Endothelial cell of umbilical vein (primary cell): ENCODE measurements around the gene JUND. TPM values are rescaled to one million over a fixed set of nuclear protein-coding genes. Genes with fewer than 3 reads are reported as not detected.

Source experiments
- BruUV-seq: library from RNA; stranded (reverse); fragments of 400-500 nt; replicated peaks from 2 replicates; lab custom pipeline; 2021; lab: Mats Ljungman, UMichigan
- CTCF ChIA-PET: fragments of 300-600, 350-600 bp; sonication (Branson Sonifier 250); formaldehyde crosslinking; loops from one replicate; lab custom pipeline; 2021; ENCODE audit warnings: antibody characterized with exemption, inconsistent platforms; lab: Charles Lee
- POLR2A ChIA-PET: fragments of 300-600, 350-600 bp; sonication (Branson Sonifier 250); formaldehyde crosslinking; loops from one replicate; lab custom pipeline; 2021; ENCODE audit warnings: antibody characterized with exemption, inconsistent platforms; lab: Charles Lee
- DNase-seq: peaks from one replicate; pipeline ENCODE4 v3.0.0-alpha.2; 2011; ENCODE audit warnings: low read depth, low spot score
- FAIRE-seq: peaks from 2 replicates; lab custom pipeline; 2011; peaks lifted over from hg19 to GRCh38; lab: Jason Lieb, UNC
- H2AFZ ChIP-seq: 2 replicates; pipeline ENCODE4 v1.6.0; 2012; ENCODE audit warnings: low read depth, low read length, control low read depth, inconsistent platforms
- H3K27ac ChIP-seq: 2 replicates; pipeline ENCODE4 v1.5.1; 2011; ENCODE audit warnings: low read depth, mild to moderate bottlenecking, control low read depth, low read length, moderate library complexity; ENCODE audit not compliant: insufficient read depth
- H3K27me3 ChIP-seq, 2 experiments: 2 replicates each; pipeline versions ENCODE4 v1.6.0 to v1.6.1; 2011; ENCODE audit warnings: low read length in 2 of 2, mixed read lengths in 1 of 2; ENCODE audit not compliant: control insufficient read depth in 2 of 2, insufficient read depth in 2 of 2
- H3K36me3 ChIP-seq, 2 experiments: 2 replicates in 1 of 2; 3 replicates in 1 of 2; pipeline ENCODE4 v1.5.1; 2011; ENCODE audit warnings: low read length in 2 of 2, mild to moderate bottlenecking in 1 of 2, moderate library complexity in 1 of 2; ENCODE audit not compliant: control insufficient read depth in 2 of 2, insufficient read depth in 2 of 2; ENCODE audit errors: extremely low read depth in 1 of 2
- H3K4me1 ChIP-seq: 3 replicates; pipeline ENCODE4 v1.5.1; 2011; ENCODE audit warnings: mild to moderate bottlenecking, low read length; ENCODE audit not compliant: control insufficient read depth, insufficient read depth; ENCODE audit errors: extremely low read depth
- H3K4me2 ChIP-seq: 2 replicates; pipeline ENCODE4 v1.6.1; 2011; ENCODE audit warnings: low read length, control low read depth, mixed read lengths; ENCODE audit not compliant: insufficient read depth
- H3K4me3 ChIP-seq, 3 experiments: fragments of 200-600 bp in 1 of 3; sonication (generic), shearing (Covaris generic) in 1 of 3; replicated peaks in 1 of 3; 2 replicates each; pipeline ENCODE4 v1.5.1; 2011 to 2016; ENCODE audit warnings: control low read depth in 3 of 3, low read length in 3 of 3, mild to moderate bottlenecking in 2 of 3, inconsistent platforms in 1 of 3, low read depth in 1 of 3, moderate library complexity in 1 of 3; ENCODE audit not compliant: insufficient read depth in 1 of 3
- H3K79me2 ChIP-seq: 2 replicates; pipeline ENCODE4 v1.6.0; 2012; ENCODE audit warnings: low read length, inconsistent platforms; ENCODE audit not compliant: control insufficient read depth, insufficient read depth
- H3K9ac ChIP-seq: replicated peaks from 2 replicates; pipeline ENCODE3; 2011; ENCODE audit warnings: low read length, control low read depth; ENCODE audit not compliant: insufficient read depth; ENCODE audit errors: extremely low read depth
- H3K9me1 ChIP-seq: replicated peaks from 3 replicates; pipeline ENCODE4 v1.6.0; 2011; ENCODE audit warnings: mild to moderate bottlenecking, low read length; ENCODE audit not compliant: control insufficient read depth, insufficient read depth; ENCODE audit errors: extremely low read depth
- H3K9me3 ChIP-seq: replicated peaks from 2 replicates; pipeline ENCODE4 v1.5.1; 2012; ENCODE audit warnings: low read length, inconsistent platforms; ENCODE audit not compliant: control insufficient read depth, insufficient read depth
- H4K20me1 ChIP-seq: replicated peaks from 2 replicates; pipeline ENCODE3; 2011; ENCODE audit warnings: mild to moderate bottlenecking, low read length; ENCODE audit not compliant: control insufficient read depth, insufficient read depth; ENCODE audit errors: extremely low read depth
- EZH2 ChIP-seq: IDR thresholded peaks from 2 replicates; pipeline ENCODE4 v1.6.1; 2012; ENCODE audit warnings: borderline replicate concordance, low read depth, mild to moderate bottlenecking, moderate library complexity, low read length, inconsistent platforms; ENCODE audit not compliant: severe bottlenecking
- FOS ChIP-seq: IDR thresholded peaks from 2 replicates; pipeline ENCODE4 v1.6.1; 2011; ENCODE audit warnings: mild to moderate bottlenecking, low read length, moderate library complexity, borderline replicate concordance; ENCODE audit not compliant: insufficient read depth
- GATA2 ChIP-seq: IDR thresholded peaks from 2 replicates; pipeline ENCODE4 v1.7.0; 2011; ENCODE audit warnings: low read depth, mild to moderate bottlenecking, moderate library complexity, mixed read lengths, low read length; ENCODE audit not compliant: insufficient read length, insufficient read depth
- JUN ChIP-seq: IDR thresholded peaks from 2 replicates; pipeline ENCODE4 v1.6.1; 2011; ENCODE audit warnings: borderline replicate concordance, low read depth; ENCODE audit not compliant: insufficient read length, insufficient read depth
- MYC ChIP-seq: IDR thresholded peaks from one replicate; pipeline ENCODE4 v1.6.1; 2011; ENCODE audit warnings: mild to moderate bottlenecking, low read depth, low read length
- POLR2A ChIP-seq: IDR thresholded peaks from 2 replicates; pipeline ENCODE4 v1.6.1; 2012; ENCODE audit warnings: low read depth, mild to moderate bottlenecking, control low read depth, low read length
- POLR2AphosphoS5 ChIP-seq: IDR thresholded peaks from 2 replicates; pipeline ENCODE4 v1.6.1; 2012; ENCODE audit warnings: low read depth, mild to moderate bottlenecking, control low read depth, low read length, moderate library complexity; ENCODE audit not compliant: insufficient read depth
- dilution Hi-C: fragments of 300-500 bp; cut with MboI; formaldehyde crosslinking; loops from one replicate; pipeline ENCODE4 v1.15.0; 2019; ENCODE audit warnings: low sequenced_read_pairs; ENCODE audit not compliant: extremely low pct_ligation_motif_present
- intact Hi-C: fragments of 100-400 bp; cut with micrococcal nuclease; formaldehyde crosslinking; loops from one replicate; pipeline ENCODE4 v1.10.0; 2022
- polyA plus RNA-seq, 4 experiments: library from polyadenylated mRNA; depleted of rRNA in 3 of 4; stranded (reverse) in 3 of 4; unstranded in 1 of 4; fragments of >200 nt; gene quantifications; 2 replicates each; pipeline versions ENCODE4 v1.2.1 to v1.2.3, GENCODE V29; 2011 to 2012; ENCODE audit warnings: missing spikeins in 1 of 4
- total RNA-seq: library from RNA; stranded (reverse); gene quantifications from 2 replicates; pipeline ENCODE4 v1.2.3, GENCODE V29; 2021
- TF ChIP-seq, protein P1 (sequence below), 2 donors: IDR thresholded peaks; 1 replicate in 1 of 2; 2 replicates in 1 of 2; pipeline ENCODE4 v1.5.1; 2011; ENCODE audit warnings: low read length in 2 of 2, mild to moderate bottlenecking in 2 of 2, moderate library complexity in 2 of 2, control low read depth in 1 of 2, inconsistent platforms in 1 of 2, low read depth in 1 of 2; ENCODE audit not compliant: insufficient read depth in 1 of 2; ENCODE audit errors: extremely low read depth in 1 of 2
- TF ChIP-seq, protein P2 (sequence below): IDR thresholded peaks from 2 replicates; pipeline ENCODE4 v1.6.1; 2011; ENCODE audit not compliant: insufficient read depth, insufficient read length

JUND gene
- total and polyA plus RNA-seq, 2 donors (not counting 3 experiments of a cell fraction or from before 2014, with no cell fraction given): 91.4 to 130 TPM

DNA sequence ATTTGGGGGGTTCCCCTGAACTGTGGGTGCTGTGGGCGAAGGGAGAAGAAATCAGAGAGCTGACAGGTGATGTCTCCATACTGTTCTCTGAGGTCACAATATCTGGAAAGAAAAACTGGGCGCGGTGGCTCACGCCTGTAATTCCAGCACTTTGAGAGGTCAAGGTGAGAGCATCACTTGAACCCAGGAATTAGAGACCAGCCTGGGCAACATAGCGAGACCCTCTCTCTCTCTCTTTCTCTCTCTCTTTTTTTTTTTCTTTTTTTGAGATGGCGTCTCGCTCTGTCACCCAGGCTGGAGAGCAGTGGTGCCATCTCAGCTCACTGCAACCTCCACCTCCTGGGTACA lies 29.1 kb downstream of the JUND start:
- POLR2A ChIA-PET: interaction anchor here (0.6 to 2.3 kb wide), 3 partner anchors 29 to 244 kb away, joined by 3 to 6 read pairs (median 3); partner anchors contain the start of genes ARRDC2 and JUND
- Histone ChIP-seq H3K9ac (no peak overlapping the region), H3K27me3 (peaks cover 0 to 8% of the 10 kb centered on the region in 2 experiments), H2AFZ (no peak overlapping the region), H3K79me2 (no peaks in the 10 kb centered on the region), H3K4me3 (no peak overlapping the region), H4K20me1 (no peaks in the 10 kb centered on the region), H3K4me2 (no peak overlapping the region), H3K9me3 (no peaks in the 10 kb centered on the region), H3K36me3 (no peaks in the 10 kb centered on the region), H3K9me1 (no peaks in the 10 kb centered on the region), H3K27ac (no peak overlapping the region), H3K4me1 (no peaks in the 10 kb centered on the region)
- no peak for TF ChIP-seq POLR2A
- TF ChIP-seq JUN: no peak
- no peak for TF ChIP-seq FOS
- TF ChIP-seq MYC: no peak
- TF ChIP-seq POLR2AphosphoS5: no peak
- TF ChIP-seq, protein P1, sequence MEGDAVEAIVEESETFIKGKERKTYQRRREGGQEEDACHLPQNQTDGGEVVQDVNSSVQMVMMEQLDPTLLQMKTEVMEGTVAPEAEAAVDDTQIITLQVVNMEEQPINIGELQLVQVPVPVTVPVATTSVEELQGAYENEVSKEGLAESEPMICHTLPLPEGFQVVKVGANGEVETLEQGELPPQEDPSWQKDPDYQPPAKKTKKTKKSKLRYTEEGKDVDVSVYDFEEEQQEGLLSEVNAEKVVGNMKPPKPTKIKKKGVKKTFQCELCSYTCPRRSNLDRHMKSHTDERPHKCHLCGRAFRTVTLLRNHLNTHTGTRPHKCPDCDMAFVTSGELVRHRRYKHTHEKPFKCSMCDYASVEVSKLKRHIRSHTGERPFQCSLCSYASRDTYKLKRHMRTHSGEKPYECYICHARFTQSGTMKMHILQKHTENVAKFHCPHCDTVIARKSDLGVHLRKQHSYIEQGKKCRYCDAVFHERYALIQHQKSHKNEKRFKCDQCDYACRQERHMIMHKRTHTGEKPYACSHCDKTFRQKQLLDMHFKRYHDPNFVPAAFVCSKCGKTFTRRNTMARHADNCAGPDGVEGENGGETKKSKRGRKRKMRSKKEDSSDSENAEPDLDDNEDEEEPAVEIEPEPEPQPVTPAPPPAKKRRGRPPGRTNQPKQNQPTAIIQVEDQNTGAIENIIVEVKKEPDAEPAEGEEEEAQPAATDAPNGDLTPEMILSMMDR (IDR thresholded peaks at IDR 0.05; ENCODE audit: extremely low read depth in 1 of 2, insufficient read depth in 1 of 2, low read depth in 1 of 2, low read length in 2 of 2): no peak
- TF ChIP-seq, protein P2, sequence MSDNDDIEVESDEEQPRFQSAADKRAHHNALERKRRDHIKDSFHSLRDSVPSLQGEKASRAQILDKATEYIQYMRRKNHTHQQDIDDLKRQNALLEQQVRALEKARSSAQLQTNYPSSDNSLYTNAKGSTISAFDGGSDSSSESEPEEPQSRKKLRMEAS: no peak
- TF ChIP-seq GATA2: no peak
- no peak for TF ChIP-seq EZH2
- dilution Hi-C loops: no loop called here
- BruUV-seq: no TSS peak
- intact Hi-C loops: loop anchor here (1.0 to 5.0 kb wide), 2 partner anchors 139 to 245 kb away; partner anchors contain the start of gene ARRDC2
- CTCF ChIA-PET: interaction anchor here (0.5 to 11.3 kb wide), 43 partner anchors 8 to 314 kb away, joined by 3 to 296 read pairs (median 5); partner anchors contain the start of genes LSM4, MPV17L2, PDE4C and PIK3R2
- no peak for FAIRE-seq
- DNase-seq: no peak
